Choroid plexus epithelial cell (primary cell): ENCODE data around the gene CD300C.

Experiments
- DNase-seq: peaks from one replicate; pipeline ENCODE4 v3.0.0-alpha.2; 2010; ENCODE audit warnings: low read depth
- H3K4me3 ChIP-seq: 2 replicates; pipeline ENCODE4 v1.5.1; 2011; ENCODE audit warnings: low read depth, mild to moderate bottlenecking, control low read depth, low read length, moderate library complexity
- TF ChIP-seq, protein P1 (sequence below): conservative IDR thresholded peaks from 2 replicates; pipeline ENCODE4 v1.5.1; 2011; ENCODE audit warnings: low read depth, mild to moderate bottlenecking, control low read depth, inconsistent platforms, low read length, moderate library complexity

The CD300C gene

DNA sequence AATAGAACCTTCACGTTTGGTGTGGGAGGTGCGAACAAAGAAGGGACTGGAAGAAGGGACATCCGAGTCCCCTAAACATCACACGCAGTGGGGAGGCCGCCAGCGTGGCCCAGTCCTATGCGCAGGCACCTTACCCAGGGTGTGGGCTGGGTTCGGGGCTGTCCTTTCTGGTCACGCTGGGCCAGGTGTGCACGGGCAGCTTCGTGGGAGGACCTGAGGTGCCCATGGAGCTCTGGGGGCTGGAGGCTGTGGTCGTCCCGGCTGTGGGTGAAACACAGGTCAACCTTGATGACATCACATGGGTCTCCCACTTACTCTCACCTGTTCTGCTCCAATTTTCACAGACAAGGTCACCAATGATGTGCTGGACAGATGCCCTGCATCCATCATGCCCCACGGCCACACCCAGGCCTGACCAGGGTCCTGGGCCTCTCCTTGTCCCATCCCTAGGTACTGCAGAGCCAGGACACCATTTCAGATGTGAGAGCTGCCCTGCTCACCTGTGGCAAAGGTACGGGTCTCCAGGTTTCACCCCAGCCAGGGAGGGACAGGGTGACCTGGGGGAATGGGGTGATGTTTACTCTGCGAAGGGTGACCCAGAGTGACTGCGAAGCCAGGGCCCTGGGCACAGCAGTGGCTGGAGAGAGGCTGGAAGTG, 3.1 kb downstream of the CD300C start:
- no peak overlapping the region for H3K4me3 ChIP-seq
- TF ChIP-seq, protein P1, sequence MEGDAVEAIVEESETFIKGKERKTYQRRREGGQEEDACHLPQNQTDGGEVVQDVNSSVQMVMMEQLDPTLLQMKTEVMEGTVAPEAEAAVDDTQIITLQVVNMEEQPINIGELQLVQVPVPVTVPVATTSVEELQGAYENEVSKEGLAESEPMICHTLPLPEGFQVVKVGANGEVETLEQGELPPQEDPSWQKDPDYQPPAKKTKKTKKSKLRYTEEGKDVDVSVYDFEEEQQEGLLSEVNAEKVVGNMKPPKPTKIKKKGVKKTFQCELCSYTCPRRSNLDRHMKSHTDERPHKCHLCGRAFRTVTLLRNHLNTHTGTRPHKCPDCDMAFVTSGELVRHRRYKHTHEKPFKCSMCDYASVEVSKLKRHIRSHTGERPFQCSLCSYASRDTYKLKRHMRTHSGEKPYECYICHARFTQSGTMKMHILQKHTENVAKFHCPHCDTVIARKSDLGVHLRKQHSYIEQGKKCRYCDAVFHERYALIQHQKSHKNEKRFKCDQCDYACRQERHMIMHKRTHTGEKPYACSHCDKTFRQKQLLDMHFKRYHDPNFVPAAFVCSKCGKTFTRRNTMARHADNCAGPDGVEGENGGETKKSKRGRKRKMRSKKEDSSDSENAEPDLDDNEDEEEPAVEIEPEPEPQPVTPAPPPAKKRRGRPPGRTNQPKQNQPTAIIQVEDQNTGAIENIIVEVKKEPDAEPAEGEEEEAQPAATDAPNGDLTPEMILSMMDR: no peak
- no peak for DNase-seq

DNA sequence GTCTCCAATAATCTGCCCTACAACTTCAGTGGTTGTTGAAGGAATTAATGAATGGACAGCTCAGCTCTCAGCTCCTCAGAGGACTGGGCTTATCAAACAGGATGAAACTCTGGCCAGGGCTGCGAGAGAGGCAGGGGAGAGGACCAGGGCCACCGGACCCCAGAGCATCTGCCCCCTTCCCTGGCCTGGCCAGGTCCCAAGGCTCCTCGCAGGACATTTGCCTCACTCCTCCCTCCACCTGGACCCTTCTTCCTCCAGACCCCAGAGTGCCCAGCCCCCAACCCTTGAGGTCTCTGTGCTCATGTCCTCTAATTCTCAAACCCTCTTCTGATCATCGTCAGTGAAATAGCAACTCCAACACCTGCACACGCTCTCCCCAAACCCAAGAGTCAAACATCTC, 3.7 kb downstream of the CD300C start:
- TF ChIP-seq, protein P1: no peak
- no peak overlapping the region for H3K4me3 ChIP-seq
- DNase-seq: no peak

DNA sequence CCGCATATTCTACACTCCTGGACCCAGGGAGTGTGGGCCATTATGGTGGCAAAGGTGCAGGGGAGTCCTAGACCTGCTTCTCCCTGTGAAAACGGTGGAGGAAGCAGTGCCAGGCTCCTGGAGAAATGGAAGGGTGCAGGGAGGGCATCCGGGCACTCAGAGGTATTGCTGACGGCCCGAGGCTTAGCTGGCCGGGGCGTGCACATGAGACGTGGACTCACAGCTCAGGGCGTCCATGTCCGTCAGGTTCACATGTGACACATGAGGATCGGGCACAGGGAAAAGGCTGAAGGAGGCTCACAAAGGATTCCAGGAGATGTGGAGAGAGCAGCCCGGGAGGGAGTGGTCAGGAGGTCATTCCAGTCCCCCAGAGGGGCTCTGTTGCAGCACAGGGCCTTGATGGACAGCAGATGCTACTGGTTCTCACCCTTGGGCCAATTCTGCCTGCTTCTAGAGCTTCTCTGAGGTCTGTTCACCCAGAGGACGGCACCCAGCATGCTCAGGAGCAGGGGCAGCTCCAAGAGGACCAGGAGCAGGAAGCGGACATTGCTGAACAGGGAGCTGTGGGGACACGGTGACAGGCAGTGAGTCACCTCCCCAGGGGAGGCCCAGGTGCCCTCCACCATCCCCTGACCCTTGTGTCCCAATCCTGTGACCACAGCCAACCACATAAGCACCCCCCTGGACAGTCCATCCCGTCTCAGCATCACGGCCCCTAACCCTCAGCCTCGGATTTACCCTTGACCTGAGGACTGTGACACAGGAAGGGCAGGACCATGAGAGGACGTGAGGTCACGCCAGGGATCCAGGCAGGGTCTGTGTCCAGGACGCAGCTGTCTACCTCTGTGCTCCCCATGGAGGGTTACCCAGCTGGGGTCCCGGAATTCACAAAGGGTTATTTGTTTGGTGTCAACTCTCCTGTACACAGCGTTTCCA, 4.5 kb downstream of the CD300C start:
- DNase-seq: no peak
- TF ChIP-seq, protein P1: no peak
- no peak overlapping the region for H3K4me3 ChIP-seq

DNA sequence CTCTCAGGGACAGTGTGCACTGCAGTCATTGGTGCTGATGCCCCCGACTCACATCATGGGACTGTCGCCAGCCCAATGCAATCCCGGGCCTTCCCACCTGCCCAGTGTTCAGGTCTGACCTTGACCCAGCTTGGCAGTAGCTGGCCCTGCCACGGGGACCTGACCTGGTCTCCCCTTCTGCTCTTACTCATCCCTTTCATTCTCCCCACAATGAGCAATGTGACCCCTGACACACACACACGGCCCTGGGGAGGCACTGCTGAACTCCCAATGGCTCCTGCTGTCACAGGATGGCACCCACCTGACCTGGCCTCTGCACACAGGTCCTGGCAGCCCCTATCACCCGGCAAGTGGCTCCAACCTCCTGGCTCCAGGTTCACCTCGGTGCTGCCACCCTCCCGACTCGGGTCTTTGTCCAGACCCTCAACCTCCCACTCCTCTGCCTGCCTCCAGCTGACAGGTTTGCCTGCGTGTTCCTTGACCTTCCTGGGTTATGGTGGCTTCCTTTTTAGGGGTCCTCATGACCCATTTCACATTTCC, 6.6 kb downstream of the CD300C start:
- no peak for DNase-seq
- H3K4me3 ChIP-seq: no peak overlapping the region
- TF ChIP-seq, protein P1: no peak

DNA sequence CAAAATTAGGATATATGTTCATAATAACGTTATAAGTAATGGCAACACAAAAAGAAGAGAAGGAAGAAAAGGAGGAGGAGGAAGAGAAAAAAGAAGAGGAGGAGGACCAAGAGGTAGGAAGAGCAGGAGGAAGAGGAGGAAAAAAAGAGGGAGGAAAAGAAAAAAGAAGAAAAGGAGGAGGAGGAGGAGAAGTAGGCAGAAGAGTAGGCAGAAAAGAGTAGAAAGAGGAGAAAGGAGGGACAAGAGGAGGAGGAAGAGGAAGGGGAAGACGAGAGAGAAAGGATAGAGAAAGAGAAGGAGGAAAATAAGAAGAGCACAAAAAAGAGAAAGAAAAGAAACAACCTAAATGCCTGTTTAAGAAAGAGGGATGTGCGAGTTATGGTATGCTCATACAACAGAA, 9.0 kb downstream of the CD300C start:
- no peak overlapping the region for H3K4me3 ChIP-seq
- no peak for DNase-seq

DNA sequence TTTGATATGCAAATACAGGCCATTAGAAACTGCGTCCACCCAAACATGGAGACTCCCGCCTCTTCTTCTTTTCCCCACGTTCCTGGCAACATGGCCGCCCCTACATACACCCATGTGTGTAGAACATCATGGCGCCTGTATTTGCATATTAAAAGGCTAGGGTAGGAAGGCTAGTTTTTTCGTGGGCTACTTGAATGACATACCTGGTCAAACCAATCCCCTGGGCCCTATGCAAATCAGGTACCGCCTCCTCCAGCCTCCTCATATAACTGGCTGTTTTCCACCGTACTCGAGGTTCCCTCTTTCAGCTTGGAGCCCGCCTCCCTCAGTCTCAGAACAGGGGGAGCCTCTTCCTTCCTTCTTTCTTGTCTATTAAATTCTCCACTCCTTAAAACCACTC, 13.8 kb downstream of the CD300C start:
- no peak for DNase-seq
- TF ChIP-seq, protein P1: no peak
- no peak overlapping the region for H3K4me3 ChIP-seq

More for the DNA sequence above, 9.0 kb downstream of the CD300C start:
- TF ChIP-seq, protein P1: no peak
